GM18873 (cell line): Measurements from ENCODE around the gene ZIC1.

Experiments
- ATAC-seq: cut with Tn5 transposase; IDR thresholded peaks from one replicate; pipeline ENCODE4 v1.9.1; 2021; ENCODE audit warnings: mild to moderate bottlenecking, moderate library complexity, moderate number of reproducible peaks; ENCODE audit not compliant: unreplicated experiment, low FRiP score

The ZIC1 gene

GRCh38 chr3:147393943-147394883 lies 15.0 kb upstream of the ZIC1 start:
- no peak for ATAC-seq

GRCh38 chr3:147394884-147395225 lies 14.3 kb upstream of the ZIC1 start:
- no peak for ATAC-seq

- no peak for ATAC-seq
Measured at GRCh38 chr3:147395899-147396711, 13.1 kb upstream of the ZIC1 start.

GRCh38 chr3:147396712-147397046 lies 12.5 kb upstream of the ZIC1 start:
- ATAC-seq, result no peak

- no peak for ATAC-seq
Measured at GRCh38 chr3:147397155-147397874, 11.8 kb upstream of the ZIC1 start.

- ATAC-seq, result no peak
Measured at GRCh38 chr3:147397875-147398812, 11.0 kb upstream of the ZIC1 start.

- no peak for ATAC-seq
Measured at GRCh38 chr3:147398813-147399534, 10.2 kb upstream of the ZIC1 start.

- ATAC-seq, result no peak
Measured at GRCh38 chr3:147400111-147400510, 9.1 kb upstream of the ZIC1 start.

GRCh38 chr3:147400999-147401398 lies 8.2 kb upstream of the ZIC1 start:
- ATAC-seq, result no peak

- no peak for ATAC-seq
Measured at GRCh38 chr3:147401421-147401820, 7.7 kb upstream of the ZIC1 start.

- no peak for ATAC-seq
Measured at GRCh38 chr3:147402159-147402558, 7.0 kb upstream of the ZIC1 start.

- ATAC-seq, result no peak
Measured at GRCh38 chr3:147403511-147403910, 5.7 kb upstream of the ZIC1 start.

- ATAC-seq, result no peak
Measured at GRCh38 chr3:147404000-147404799, 5.0 kb upstream of the ZIC1 start.

- ATAC-seq, result no peak
Measured at GRCh38 chr3:147404800-147405230, 4.3 kb upstream of the ZIC1 start.

- no peak for ATAC-seq
Measured at GRCh38 chr3:147405231-147406027, 3.7 kb upstream of the ZIC1 start.

GRCh38 chr3:147406028-147406931 lies 2.9 kb upstream of the ZIC1 start, which contains the start of gene ZIC4:
Gene ZIC4 (minus strand): TSS chr3:147406543. CDS start chr3:147402797, 3,746 bp downstream.
- no peak for ATAC-seq

- ATAC-seq, result no peak
Measured at GRCh38 chr3:147407114-147407497, 2.1 kb upstream of the ZIC1 start.
